ENCODE measurements around the gene IL21. TPM values are rescaled to one million over a fixed set of nuclear protein-coding genes. Genes with fewer than 3 reads are reported as not detected.

Gene IL21
- polyA plus RNA-seq, 1 of the 3 experiments (the other 2 are of a cell fraction), result not detected

- H3K79me2 ChIP-seq (ENCODE audit: insufficient read depth), result no peaks in the 10 kb centered on the region
- no peak for DNase-seq
- H4K20me1 ChIP-seq (ENCODE audit: insufficient read depth), result no peaks in the 10 kb centered on the region
- H3K4me3 ChIP-seq (ENCODE audit: low read depth in 2 of 2, low read length in 1 of 2), result no peak overlapping the region
- H3K9me3 ChIP-seq, result no peaks in the 10 kb centered on the region
- H3K27ac ChIP-seq (ENCODE audit: low read depth in 2 of 2, low read length in 1 of 2), result no peak overlapping the region
- H3K4me2 ChIP-seq, result no peak overlapping the region
- H3K36me3 ChIP-seq (replicated peaks in 1 of 2; ENCODE audit: control insufficient read depth in 1 of 2, insufficient read depth in 2 of 2, low read length in 1 of 2), result no peaks in the 10 kb centered on the region
- H3K4me1 ChIP-seq (ENCODE audit: control insufficient read depth in 1 of 2, insufficient read depth in 2 of 2, low read depth in 1 of 2, low read length in 1 of 2), result no peaks in the 10 kb centered on the region
- H3F3A ChIP-seq (replicated peaks; ENCODE audit: insufficient read depth), result no peaks in the 10 kb centered on the region
- no peak for TF ChIP-seq RXRA (IDR thresholded peaks at IDR 0.05; ENCODE audit: borderline replicate concordance, low read depth)
- no peak for TF ChIP-seq GABPA (IDR thresholded peaks at IDR 0.05; ENCODE audit: low read depth)
- TF ChIP-seq CHD2 (IDR thresholded peaks at IDR 0.05; ENCODE audit: low read length, partially characterized antibody), result no peak
- no peak for TF ChIP-seq CTCF (IDR thresholded peaks at IDR 0.05)
- TF ChIP-seq MAX (IDR thresholded peaks at IDR 0.05; ENCODE audit: low read depth), result no peak
- no peak for TF ChIP-seq FOSL2 (IDR thresholded peaks at IDR 0.05; ENCODE audit: borderline replicate concordance, low read depth)
- TF ChIP-seq PBX3 (IDR thresholded peaks at IDR 0.05), result no peak
- TF ChIP-seq MXI1 (IDR thresholded peaks at IDR 0.05; ENCODE audit: low read depth, low read length), result no peak
- TF ChIP-seq RFX5 (IDR thresholded peaks at IDR 0.05; ENCODE audit: low read length), result no peak
- no peak for TF ChIP-seq NFIC (IDR thresholded peaks at IDR 0.05; ENCODE audit: borderline replicate concordance)
- TF ChIP-seq TCF12 (IDR thresholded peaks at IDR 0.05), result no peak
- no peak for TF ChIP-seq SMC3 (IDR thresholded peaks at IDR 0.05; ENCODE audit: low read depth, low read length)
- no peak for TF ChIP-seq TAF1 (IDR thresholded peaks at IDR 0.05; ENCODE audit: borderline replicate concordance, low read depth, low read length)
- no peak for TF ChIP-seq RCOR1 (IDR thresholded peaks at IDR 0.05; ENCODE audit: low read length)
- no peak for TF ChIP-seq RAD21 (IDR thresholded peaks at IDR 0.05; ENCODE audit: low read length)
- ChIA-PET CTCF (no interaction called here), POLR2A (no interaction called here)
- H3K27me3 ChIP-seq (ENCODE audit: insufficient read depth), result no peaks in the 10 kb centered on the region
- peak overlapping the region; percentile 49 for H2AFZ ChIP-seq (ENCODE audit: low read depth)
- H3K9me2 ChIP-seq, result no peaks in the 10 kb centered on the region
- 71% methylated on average over 2 of the region's 2 CpGs for WGBS (ENCODE audit: low lambda C conversion rate)
- H3K9ac ChIP-seq, result no peak overlapping the region
Measured at GRCh38 chr4:122619611-122620010, 1.3 kb downstream of the IL21 start.
